ENCODE data around the gene AKAIN1. TPM values are rescaled to one million over a fixed set of nuclear protein-coding genes. Genes with fewer than 3 reads are reported as not detected.

The AKAIN1 gene
- total RNA-seq, 1 experiment from 2014 or later = not detected

DNA sequence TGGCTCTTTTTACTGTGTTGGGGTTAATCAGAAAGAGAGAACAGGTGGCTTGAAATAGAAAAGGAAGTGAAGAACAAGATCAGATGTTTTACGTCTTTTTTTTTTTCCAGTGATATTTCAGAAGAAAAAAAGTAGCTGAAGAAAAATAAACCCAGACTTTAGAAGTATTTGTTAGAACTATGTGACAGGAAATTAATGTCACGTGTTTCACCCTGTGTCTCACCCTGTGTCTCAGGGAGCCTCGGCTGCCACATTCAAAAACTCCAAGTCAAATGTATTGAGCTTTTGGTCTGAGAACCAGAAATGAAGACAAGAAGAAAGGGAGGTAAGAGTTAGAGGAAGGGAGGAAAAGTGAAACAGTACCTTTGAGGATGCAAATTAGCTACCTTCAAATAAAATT, 38.0 kb downstream of the AKAIN1 start:
- in situ Hi-C loops (cut with HindIII; ENCODE audit: low pct_unique_long_range_greater_than_20kb, low sequenced_read_pairs) = no loop called here
- no TSS peak for BruUV-seq (replicated peaks)

DNA sequence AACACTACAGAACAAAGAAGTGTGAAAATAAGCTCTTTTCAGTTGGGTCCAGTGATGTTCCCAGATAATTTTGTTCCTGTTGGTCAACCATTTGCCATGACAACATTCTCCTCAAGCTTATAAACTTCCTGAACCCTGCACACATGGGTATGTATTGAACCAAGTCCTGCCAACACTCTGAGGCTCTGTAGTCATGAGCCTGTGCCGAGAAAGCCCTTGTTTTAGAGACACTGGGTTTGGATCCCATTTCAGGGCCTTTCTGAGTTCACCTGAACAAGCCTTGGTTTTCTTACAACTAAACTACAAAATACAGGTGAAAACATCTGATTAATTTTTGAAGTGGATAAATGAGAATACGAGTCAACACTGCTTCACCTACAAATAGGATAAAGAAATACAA, 38.5 kb downstream of the AKAIN1 start:
- no peaks in the 10 kb centered on the region for H3K4me1 ChIP-seq (ENCODE audit: control insufficient read depth, insufficient read depth, low read length)
- H3K4me3 ChIP-seq (ENCODE audit: low read depth in 2 of 2, low read length in 2 of 2) = no peak overlapping the region
- BruUV-seq (replicated peaks) = no TSS peak
- ChIA-PET CTCF (no interaction called here), POLR2A (no interaction called here)
- intact Hi-C loops (cut with micrococcal nuclease; ENCODE audit: unreplicated experiment) = no loop called here
- H3K9me3 ChIP-seq (ENCODE audit: control insufficient read depth, insufficient read depth, low read depth, low read length) = no peaks in the 10 kb centered on the region
- in situ Hi-C loops (cut with HindIII; ENCODE audit: low pct_unique_long_range_greater_than_20kb, low sequenced_read_pairs) = no loop called here
- no peaks in the 10 kb centered on the region for H3K27me3 ChIP-seq (ENCODE audit: control insufficient read depth, insufficient read depth, low read length)
- no peak overlapping the region for H3K27ac ChIP-seq (ENCODE audit: low read length)
- no peak for TF ChIP-seq POLR2AphosphoS5 (IDR thresholded peaks at IDR 0.05; ENCODE audit: low read depth, low read length)
- TF ChIP-seq, protein P1, sequence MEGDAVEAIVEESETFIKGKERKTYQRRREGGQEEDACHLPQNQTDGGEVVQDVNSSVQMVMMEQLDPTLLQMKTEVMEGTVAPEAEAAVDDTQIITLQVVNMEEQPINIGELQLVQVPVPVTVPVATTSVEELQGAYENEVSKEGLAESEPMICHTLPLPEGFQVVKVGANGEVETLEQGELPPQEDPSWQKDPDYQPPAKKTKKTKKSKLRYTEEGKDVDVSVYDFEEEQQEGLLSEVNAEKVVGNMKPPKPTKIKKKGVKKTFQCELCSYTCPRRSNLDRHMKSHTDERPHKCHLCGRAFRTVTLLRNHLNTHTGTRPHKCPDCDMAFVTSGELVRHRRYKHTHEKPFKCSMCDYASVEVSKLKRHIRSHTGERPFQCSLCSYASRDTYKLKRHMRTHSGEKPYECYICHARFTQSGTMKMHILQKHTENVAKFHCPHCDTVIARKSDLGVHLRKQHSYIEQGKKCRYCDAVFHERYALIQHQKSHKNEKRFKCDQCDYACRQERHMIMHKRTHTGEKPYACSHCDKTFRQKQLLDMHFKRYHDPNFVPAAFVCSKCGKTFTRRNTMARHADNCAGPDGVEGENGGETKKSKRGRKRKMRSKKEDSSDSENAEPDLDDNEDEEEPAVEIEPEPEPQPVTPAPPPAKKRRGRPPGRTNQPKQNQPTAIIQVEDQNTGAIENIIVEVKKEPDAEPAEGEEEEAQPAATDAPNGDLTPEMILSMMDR (IDR thresholded peaks at IDR 0.05) = no peak
- no peak for TF ChIP-seq TCF7L2 (IDR thresholded peaks at IDR 0.05; ENCODE audit: low read depth, low read length)
- TF ChIP-seq SIN3A (IDR thresholded peaks at IDR 0.05; ENCODE audit: borderline replicate concordance, insufficient read depth, low read depth, low read length) = no peak
- TF ChIP-seq, protein P2, sequence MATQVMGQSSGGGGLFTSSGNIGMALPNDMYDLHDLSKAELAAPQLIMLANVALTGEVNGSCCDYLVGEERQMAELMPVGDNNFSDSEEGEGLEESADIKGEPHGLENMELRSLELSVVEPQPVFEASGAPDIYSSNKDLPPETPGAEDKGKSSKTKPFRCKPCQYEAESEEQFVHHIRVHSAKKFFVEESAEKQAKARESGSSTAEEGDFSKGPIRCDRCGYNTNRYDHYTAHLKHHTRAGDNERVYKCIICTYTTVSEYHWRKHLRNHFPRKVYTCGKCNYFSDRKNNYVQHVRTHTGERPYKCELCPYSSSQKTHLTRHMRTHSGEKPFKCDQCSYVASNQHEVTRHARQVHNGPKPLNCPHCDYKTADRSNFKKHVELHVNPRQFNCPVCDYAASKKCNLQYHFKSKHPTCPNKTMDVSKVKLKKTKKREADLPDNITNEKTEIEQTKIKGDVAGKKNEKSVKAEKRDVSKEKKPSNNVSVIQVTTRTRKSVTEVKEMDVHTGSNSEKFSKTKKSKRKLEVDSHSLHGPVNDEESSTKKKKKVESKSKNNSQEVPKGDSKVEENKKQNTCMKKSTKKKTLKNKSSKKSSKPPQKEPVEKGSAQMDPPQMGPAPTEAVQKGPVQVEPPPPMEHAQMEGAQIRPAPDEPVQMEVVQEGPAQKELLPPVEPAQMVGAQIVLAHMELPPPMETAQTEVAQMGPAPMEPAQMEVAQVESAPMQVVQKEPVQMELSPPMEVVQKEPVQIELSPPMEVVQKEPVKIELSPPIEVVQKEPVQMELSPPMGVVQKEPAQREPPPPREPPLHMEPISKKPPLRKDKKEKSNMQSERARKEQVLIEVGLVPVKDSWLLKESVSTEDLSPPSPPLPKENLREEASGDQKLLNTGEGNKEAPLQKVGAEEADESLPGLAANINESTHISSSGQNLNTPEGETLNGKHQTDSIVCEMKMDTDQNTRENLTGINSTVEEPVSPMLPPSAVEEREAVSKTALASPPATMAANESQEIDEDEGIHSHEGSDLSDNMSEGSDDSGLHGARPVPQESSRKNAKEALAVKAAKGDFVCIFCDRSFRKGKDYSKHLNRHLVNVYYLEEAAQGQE (IDR thresholded peaks at IDR 0.05; ENCODE audit: insufficient read depth in 1 of 2, low read depth in 2 of 2, low read length in 1 of 2) = no peak
- H3K36me3 ChIP-seq (ENCODE audit: control insufficient read depth, insufficient read depth, low read length) = no peaks in the 10 kb centered on the region
- DNase-seq (ENCODE audit: low read depth, low spot score) (no peak), ATAC-seq (no peak)

More for the DNA sequence above, 38.0 kb downstream of the AKAIN1 start:
- Histone ChIP-seq H3K9me3 (ENCODE audit: control insufficient read depth, insufficient read depth, low read depth, low read length) (no peaks in the 10 kb centered on the region), H3K27me3 (ENCODE audit: control insufficient read depth, insufficient read depth, low read length) (no peaks in the 10 kb centered on the region), H3K4me1 (ENCODE audit: control insufficient read depth, insufficient read depth, low read length) (no peaks in the 10 kb centered on the region), H3K4me3 (ENCODE audit: low read depth in 2 of 2, low read length in 2 of 2) (no peak overlapping the region), H3K27ac (ENCODE audit: low read length) (no peak overlapping the region), H3K36me3 (ENCODE audit: control insufficient read depth, insufficient read depth, low read length) (no peaks in the 10 kb centered on the region)
- intact Hi-C loops (cut with micrococcal nuclease; ENCODE audit: unreplicated experiment) = no loop called here
- ATAC-seq (no peak), DNase-seq (ENCODE audit: low read depth, low spot score) (no peak)
- CTCF ChIA-PET = no interaction called here
- POLR2A ChIA-PET = interaction anchor here (0.7 kb wide), 1 partner anchor 99 kb away, joined by 4 read pairs; no protein-coding TSS in a partner anchor
- no peak for TF ChIP-seq SIN3A (IDR thresholded peaks at IDR 0.05; ENCODE audit: borderline replicate concordance, insufficient read depth, low read depth, low read length)
- TF ChIP-seq, protein P2 (IDR thresholded peaks at IDR 0.05; ENCODE audit: insufficient read depth in 1 of 2, low read depth in 2 of 2, low read length in 1 of 2) = no peak
- TF ChIP-seq, protein P1 (IDR thresholded peaks at IDR 0.05) = no peak
- TF ChIP-seq TCF7L2 (IDR thresholded peaks at IDR 0.05; ENCODE audit: low read depth, low read length) = no peak
- TF ChIP-seq POLR2AphosphoS5 (IDR thresholded peaks at IDR 0.05; ENCODE audit: low read depth, low read length) = no peak
